Neural crest cell (in vitro differentiated cells): ENCODE results near the gene PRKCE. TPM values are rescaled to one million over a fixed set of nuclear protein-coding genes. Genes with fewer than 3 reads are reported as not detected.

ENCODE experiments used
- DNase-seq: peaks from one replicate; pipeline ENCODE4 v3.0.0; 2021; ENCODE audit warnings: low read depth, mixed read lengths, low spot score
- H3K27ac Mint-ChIP-seq: one replicate; pipeline ENCODE4 v1.8.0; 2021; ENCODE audit warnings: mild to moderate bottlenecking, mixed read lengths; ENCODE audit not compliant: unreplicated experiment
- H3K27me3 Mint-ChIP-seq: 2 replicates; pipeline ENCODE4 v1.8.0; 2021; ENCODE audit warnings: low read depth, mild to moderate bottlenecking, mixed read lengths
- H3K36me3 Mint-ChIP-seq: 2 replicates; pipeline ENCODE4 v1.8.0; 2021; ENCODE audit warnings: low read depth, mild to moderate bottlenecking, mixed read lengths
- H3K4me1 Mint-ChIP-seq: 2 replicates; pipeline ENCODE4 v1.8.0; 2021; ENCODE audit warnings: mixed read lengths
- H3K4me3 Mint-ChIP-seq: one replicate; pipeline ENCODE4 v1.8.0; 2021; ENCODE audit warnings: mild to moderate bottlenecking, mixed read lengths
- H3K9me3 Mint-ChIP-seq: 2 replicates; pipeline ENCODE4 v1.8.0; 2021; ENCODE audit warnings: mixed read lengths
- CTCF ChIP-seq: fragments of 200-600 bp; sonication (generic); conservative IDR thresholded peaks from 2 replicates; pipeline ENCODE4 v1.5.0; 2021; ENCODE audit warnings: antibody characterized with exemption, mild to moderate bottlenecking
- long read RNA-seq: library from polyadenylated mRNA; unstranded; transcript quantifications from one replicate; pipeline ENCODE4 v2.0.0, GENCODE V29; 2020
- total RNA-seq: library from RNA; stranded (reverse); gene quantifications from 2 replicates; pipeline ENCODE4 v1.2.1, GENCODE V29; 2021

Gene PRKCE
- total RNA-seq = 15.6 and 15.9 TPM in 2 replicates
- long read RNA-seq, partial matches to known transcripts = 2 of 2 reads
- long read RNA-seq, other reads (novel, unspliced or antisense) = 0 of 2 reads

GRCh38 chr2:45651415-45652089 lies at the start of gene PRKCE:
Gene PRKCE, plus strand, starts transcription at chr2:45651675.
- Mint-ChIP-seq H3K9me3 (no peaks in the 10 kb centered on the region), H3K4me1 (peaks cover 34% of the 10 kb centered on the region), H3K4me3 (peak within 1 kb of the TSS; percentile 98), H3K36me3 (no peaks in the 10 kb centered on the region), H3K27me3 (peaks cover 38% of the 10 kb centered on the region), H3K27ac (peak within 1 kb of the TSS; percentile 88)
- TF ChIP-seq CTCF = no peak
- peak; percentile 25 for DNase-seq

GRCh38 chr2:45602624-45603023 lies 48.9 kb upstream of the PRKCE start:
- H3K27me3 Mint-ChIP-seq = no peaks in the 10 kb centered on the region
- H3K9me3 Mint-ChIP-seq = no peaks in the 10 kb centered on the region
- H3K4me1 Mint-ChIP-seq = peaks cover 2% of the 10 kb centered on the region
- H3K36me3 Mint-ChIP-seq = peaks cover 9% of the 10 kb centered on the region
- no peak overlapping the region for H3K27ac Mint-ChIP-seq
- no peak for DNase-seq
- TF ChIP-seq CTCF = no peak
- no peak overlapping the region for H3K4me3 Mint-ChIP-seq

GRCh38 chr2:45605116-45605515 lies 46.4 kb upstream of the PRKCE start:
- H3K36me3 Mint-ChIP-seq = peaks cover 6% of the 10 kb centered on the region
- TF ChIP-seq CTCF = no peak
- no peak overlapping the region for H3K27ac Mint-ChIP-seq
- H3K9me3 Mint-ChIP-seq = no peaks in the 10 kb centered on the region
- no peak overlapping the region for H3K4me3 Mint-ChIP-seq
- H3K4me1 Mint-ChIP-seq = peaks cover 15% of the 10 kb centered on the region
- no peak for DNase-seq
- no peaks in the 10 kb centered on the region for H3K27me3 Mint-ChIP-seq

GRCh38 chr2:45606796-45607195 lies 44.7 kb upstream of the PRKCE start:
- Mint-ChIP-seq H3K4me3 (no peak overlapping the region), H3K27ac (no peak overlapping the region), H3K27me3 (no peaks in the 10 kb centered on the region), H3K9me3 (no peaks in the 10 kb centered on the region), H3K36me3 (peaks cover 4% of the 10 kb centered on the region), H3K4me1 (peaks cover 27% of the 10 kb centered on the region)
- no peak for DNase-seq
- TF ChIP-seq CTCF = no peak

- peak overlapping the region; percentile 81 for H3K4me3 Mint-ChIP-seq
- no peaks in the 10 kb centered on the region for H3K9me3 Mint-ChIP-seq
- no peak overlapping the region for H3K27ac Mint-ChIP-seq
- peak; percentile 66 for TF ChIP-seq CTCF
- peaks cover 4% of the 10 kb centered on the region for H3K36me3 Mint-ChIP-seq
- no peak for DNase-seq
- H3K4me1 Mint-ChIP-seq = peaks cover 27% of the 10 kb centered on the region
- H3K27me3 Mint-ChIP-seq = no peaks in the 10 kb centered on the region
Observed at GRCh38 chr2:45607701-45608100, 43.8 kb upstream of the PRKCE start.
